SK-N-MC (cell line): ENCODE results near the gene CFAP221.

Experiments used
- DNase-seq: peaks from one replicate; pipeline ENCODE4 v3.0.0-alpha.2; 2011; ENCODE audit warnings: low read depth, low spot score
- H3K27ac ChIP-seq: fragments of 200-600 bp; sonication (generic); 2 replicates; pipeline ENCODE4 v1.5.1; 2016; ENCODE audit warnings: mixed run types
- H3K36me3 ChIP-seq: fragments of 200-600 bp; sonication (generic); 2 replicates; pipeline ENCODE4 v1.6.1; 2017; ENCODE audit warnings: antibody characterized with exemption, low read length, mixed read lengths; ENCODE audit not compliant: insufficient read depth
- H3K4me3 ChIP-seq: fragments of 200-600 bp; sonication (generic); 2 replicates; pipeline ENCODE4 v1.5.1; 2016
- H3K9ac ChIP-seq: fragments of 200-600 bp; sonication (generic); 2 replicates; pipeline ENCODE4 v1.8.0; 2017; ENCODE audit warnings: mixed run types, mixed read lengths; ENCODE audit not compliant: insufficient read length
- H3K9me3 ChIP-seq: fragments of 200-600 bp; sonication (generic); 2 replicates; pipeline ENCODE4 v1.6.1; 2017; ENCODE audit warnings: low read depth, mild to moderate bottlenecking, antibody characterized with exemption, low read length, moderate library complexity, mixed read lengths
- EZH2 ChIP-seq: fragments of 200-600 bp; sonication (generic); IDR thresholded peaks from one replicate; pipeline ENCODE4 v1.6.1; 2017; ENCODE audit warnings: antibody characterized with exemption
- FOXP2 ChIP-seq: optimal IDR thresholded peaks from 2 replicates; pipeline ENCODE3; 2011; ENCODE audit warnings: mild to moderate bottlenecking, moderate library complexity; ENCODE audit not compliant: insufficient read depth; ENCODE audit errors: extremely low read length, control extremely low read depth
- POLR2AphosphoS5 ChIP-seq: IDR thresholded peaks from 2 replicates; pipeline ENCODE4 v1.6.1; 2012; ENCODE audit warnings: mild to moderate bottlenecking, low read depth, low read length, borderline replicate concordance

Gene CFAP221

GRCh38 chr2:119546447-119546767, 2.2 kb downstream of the CFAP221 start:
- TF ChIP-seq POLR2AphosphoS5 (no peak), FOXP2 (no peak), EZH2 (no peak)
- Histone ChIP-seq H3K9me3 (no peaks in the 10 kb centered on the region), H3K9ac (no peak overlapping the region), H3K36me3 (no peaks in the 10 kb centered on the region), H3K27ac (no peak overlapping the region), H3K4me3 (no peak overlapping the region)
- DNase-seq = no peak

- H3K9ac ChIP-seq = no peak overlapping the region
- no peak overlapping the region for H3K4me3 ChIP-seq
- TF ChIP-seq EZH2 = no peak
- no peak for TF ChIP-seq FOXP2
- TF ChIP-seq POLR2AphosphoS5 = no peak
- DNase-seq = no peak
- no peaks in the 10 kb centered on the region for H3K36me3 ChIP-seq
- H3K9me3 ChIP-seq = no peaks in the 10 kb centered on the region
- H3K27ac ChIP-seq = no peak overlapping the region
Measured at GRCh38 chr2:119548516-119549120, 4.4 kb downstream of the CFAP221 start.

- DNase-seq = no peak
- no peaks in the 10 kb centered on the region for H3K36me3 ChIP-seq
- no peaks in the 10 kb centered on the region for H3K9me3 ChIP-seq
- H3K9ac ChIP-seq = no peak overlapping the region
- H3K27ac ChIP-seq = no peak overlapping the region
- no peak overlapping the region for H3K4me3 ChIP-seq
- TF ChIP-seq FOXP2 (no peak), EZH2 (no peak), POLR2AphosphoS5 (no peak)
Measured at GRCh38 chr2:119549241-119549640, 5.0 kb downstream of the CFAP221 start.

GRCh38 chr2:119550346-119550745, 6.1 kb downstream of the CFAP221 start:
- H3K4me3 ChIP-seq = no peak overlapping the region
- no peak overlapping the region for H3K9ac ChIP-seq
- no peak overlapping the region for H3K27ac ChIP-seq
- no peaks in the 10 kb centered on the region for H3K36me3 ChIP-seq
- no peaks in the 10 kb centered on the region for H3K9me3 ChIP-seq
- TF ChIP-seq EZH2 (no peak), POLR2AphosphoS5 (no peak), FOXP2 (no peak)
- no peak for DNase-seq

- H3K9me3 ChIP-seq = no peaks in the 10 kb centered on the region
- no peak overlapping the region for H3K4me3 ChIP-seq
- TF ChIP-seq POLR2AphosphoS5 (no peak), FOXP2 (no peak), EZH2 (no peak)
- DNase-seq = no peak
- H3K9ac ChIP-seq = no peak overlapping the region
- no peak overlapping the region for H3K27ac ChIP-seq
- H3K36me3 ChIP-seq = no peaks in the 10 kb centered on the region
Measured at GRCh38 chr2:119550856-119551255, 6.6 kb downstream of the CFAP221 start.

GRCh38 chr2:119552902-119553301, 8.7 kb downstream of the CFAP221 start:
- H3K9ac ChIP-seq = no peak overlapping the region
- no peak overlapping the region for H3K27ac ChIP-seq
- H3K9me3 ChIP-seq = no peaks in the 10 kb centered on the region
- DNase-seq = no peak
- H3K4me3 ChIP-seq = no peak overlapping the region
- no peaks in the 10 kb centered on the region for H3K36me3 ChIP-seq
- no peak for TF ChIP-seq FOXP2
- no peak for TF ChIP-seq POLR2AphosphoS5
- no peak for TF ChIP-seq EZH2

GRCh38 chr2:119553687-119554344, 9.6 kb downstream of the CFAP221 start:
- no peak for TF ChIP-seq POLR2AphosphoS5
- no peak for TF ChIP-seq FOXP2
- TF ChIP-seq EZH2 = no peak
- Histone ChIP-seq H3K9ac (no peak overlapping the region), H3K9me3 (no peaks in the 10 kb centered on the region), H3K27ac (no peak overlapping the region), H3K4me3 (no peak overlapping the region), H3K36me3 (no peaks in the 10 kb centered on the region)
- no peak for DNase-seq

GRCh38 chr2:119565481-119565880, 21.2 kb downstream of the CFAP221 start:
- no peak for TF ChIP-seq FOXP2
- no peak for TF ChIP-seq EZH2
- TF ChIP-seq POLR2AphosphoS5 = no peak
- no peaks in the 10 kb centered on the region for H3K36me3 ChIP-seq
- no peak for DNase-seq

More at GRCh38 chr2:119565481-119565880, 21.2 kb downstream of the CFAP221 start:
- Histone ChIP-seq H3K9ac (no peak overlapping the region), H3K27ac (no peak overlapping the region), H3K9me3 (no peaks in the 10 kb centered on the region), H3K4me3 (no peak overlapping the region)
